HEK293T (cell line): ENCODE results near the gene TMEM51.

Experiments used
- ARNT ChIP-seq: fragments of 450-650 bp; IDR thresholded peaks from 2 replicates; pipeline ENCODE4 v1.6.1; 2017; ENCODE audit warnings: mild to moderate bottlenecking
- BHLHE40 ChIP-seq: fragments of 450-650 bp; IDR thresholded peaks from 2 replicates; pipeline ENCODE4 v1.6.1; 2016; ENCODE audit warnings: mild to moderate bottlenecking, moderate library complexity, borderline replicate concordance
- ELF4 ChIP-seq: fragments of 450-650 bp; IDR thresholded peaks from 2 replicates; pipeline ENCODE4 v1.6.1; 2017; ENCODE audit warnings: antibody characterized with exemption
- FOXK2 ChIP-seq: fragments of 450-650 bp; IDR thresholded peaks from 2 replicates; pipeline ENCODE4 v1.6.1; 2016; ENCODE audit warnings: mild to moderate bottlenecking
- FOXM1 ChIP-seq: fragments of 450-650 bp; IDR thresholded peaks from 2 replicates; pipeline ENCODE4 v1.6.1; 2017; ENCODE audit warnings: mild to moderate bottlenecking, borderline replicate concordance
- HDGF ChIP-seq: fragments of 450-650 bp; IDR thresholded peaks from 2 replicates; pipeline ENCODE4 v1.6.1; 2017; ENCODE audit warnings: antibody characterized with exemption, borderline replicate concordance
- NFRKB ChIP-seq: fragments of 450-650 bp; IDR thresholded peaks from 2 replicates; pipeline ENCODE4 v1.6.1; 2016; ENCODE audit warnings: mild to moderate bottlenecking, moderate library complexity
- SP1 ChIP-seq: fragments of 450-650 bp; IDR thresholded peaks from 2 replicates; pipeline ENCODE4 v1.6.1; 2017
- TARDBP ChIP-seq: fragments of 450-650 bp; IDR thresholded peaks from 2 replicates; pipeline ENCODE4 v1.6.1; 2016

DNA sequence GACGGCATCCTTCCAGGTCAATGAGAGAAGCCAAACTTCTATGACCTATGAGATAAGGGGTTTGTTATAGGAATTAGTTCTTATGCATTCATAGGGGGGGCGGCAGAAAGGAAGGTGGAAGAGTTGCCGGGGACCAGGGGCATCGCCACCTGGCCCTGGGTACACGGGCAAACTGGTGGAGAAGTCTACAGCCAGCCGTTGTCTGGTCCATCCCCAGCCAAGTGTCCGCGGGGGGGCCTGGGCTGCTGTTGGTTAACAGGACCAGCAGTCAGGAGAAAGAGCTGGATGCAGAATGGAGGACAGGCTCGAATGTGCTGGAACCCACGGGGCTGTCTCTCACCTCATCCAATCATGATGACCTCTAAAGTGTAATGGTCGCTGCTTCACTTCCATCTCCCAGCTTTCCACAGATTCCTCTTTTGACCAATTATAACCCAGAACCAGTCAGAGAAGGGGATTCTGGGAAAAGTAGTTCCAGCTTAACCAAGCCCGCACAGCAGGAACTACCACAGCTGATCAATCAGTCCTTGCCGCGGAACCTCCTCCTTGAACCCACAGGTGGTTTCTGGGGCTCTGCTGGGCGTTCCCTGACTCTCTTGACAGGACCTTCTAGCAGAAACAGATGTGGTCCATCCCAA lies 17.8 kb downstream of the TMEM51 start:
- TF ChIP-seq BHLHE40 (no peak), TARDBP (no peak), ELF4 (no peak), HDGF (no peak), FOXM1 (no peak), SP1 (no peak), NFRKB (no peak), FOXK2 (no peak), ARNT (no peak)
